GM19397 (cell line): ENCODE measurements around the gene TXNIP.

Source experiments
- ATAC-seq: cut with Tn5 transposase; IDR thresholded peaks from one replicate; pipeline ENCODE4 v1.9.1; 2021; ENCODE audit warnings: mild to moderate bottlenecking, moderate library complexity; ENCODE audit not compliant: unreplicated experiment

The TXNIP gene

GRCh38 chr1:146012703-146013558 lies 16.6 kb upstream of the TXNIP start:
- ATAC-seq, result no peak

- ATAC-seq, result no peak
These were observed 13.9 kb upstream of the TXNIP start for GRCh38 chr1:146010126-146010738.

GRCh38 chr1:146007489-146008133 lies 11.2 kb upstream of the TXNIP start:
- ATAC-seq, result no peak

- no peak for ATAC-seq
These were observed 5.3 kb upstream of the TXNIP start for GRCh38 chr1:146001709-146002108.

- no peak for ATAC-seq
These were observed 3.1 kb upstream of the TXNIP start for GRCh38 chr1:145999321-146000024.

- no peak for ATAC-seq
These were observed 1.3 kb upstream of the TXNIP start for GRCh38 chr1:145997718-145998023.

GRCh38 chr1:145997016-145997717 lies 788 bp upstream of the TXNIP start:
- peak; percentile 42 for ATAC-seq

- no peak for ATAC-seq
These were observed 381 bp downstream of the TXNIP start for GRCh38 chr1:145995964-145996432.

- ATAC-seq, result no peak
These were observed 1.1 kb downstream of the TXNIP start for GRCh38 chr1:145995148-145995881.

- ATAC-seq, result no peak
These were observed 1.8 kb downstream of the TXNIP start for GRCh38 chr1:145994391-145995120.

GRCh38 chr1:145993618-145994390 lies 2.6 kb downstream of the TXNIP start:
- no peak for ATAC-seq

- ATAC-seq, result no peak
These were observed 3.3 kb downstream of the TXNIP start for GRCh38 chr1:145992958-145993617.

- no peak for ATAC-seq
These were observed 3.9 kb downstream of the TXNIP start for GRCh38 chr1:145992502-145992936.

- no peak for ATAC-seq
These were observed 4.5 kb downstream of the TXNIP start for GRCh38 chr1:145991735-145992412.

- ATAC-seq, result no peak
These were observed 6.0 kb downstream of the TXNIP start for GRCh38 chr1:145990249-145990855.

- ATAC-seq, result no peak
These were observed 7.6 kb downstream of the TXNIP start for GRCh38 chr1:145988773-145989172.

- no peak for ATAC-seq
These were observed 8.5 kb downstream of the TXNIP start for GRCh38 chr1:145987926-145988325.
